ENCODE data around the gene MERTK. TPM values are rescaled to one million over a fixed set of nuclear protein-coding genes. Genes with fewer than 3 reads are reported as not detected.

The MERTK gene
- polyA plus RNA-seq, 1 of the 3 experiments (the other 2 are of a cell fraction): 9.6 TPM

DNA sequence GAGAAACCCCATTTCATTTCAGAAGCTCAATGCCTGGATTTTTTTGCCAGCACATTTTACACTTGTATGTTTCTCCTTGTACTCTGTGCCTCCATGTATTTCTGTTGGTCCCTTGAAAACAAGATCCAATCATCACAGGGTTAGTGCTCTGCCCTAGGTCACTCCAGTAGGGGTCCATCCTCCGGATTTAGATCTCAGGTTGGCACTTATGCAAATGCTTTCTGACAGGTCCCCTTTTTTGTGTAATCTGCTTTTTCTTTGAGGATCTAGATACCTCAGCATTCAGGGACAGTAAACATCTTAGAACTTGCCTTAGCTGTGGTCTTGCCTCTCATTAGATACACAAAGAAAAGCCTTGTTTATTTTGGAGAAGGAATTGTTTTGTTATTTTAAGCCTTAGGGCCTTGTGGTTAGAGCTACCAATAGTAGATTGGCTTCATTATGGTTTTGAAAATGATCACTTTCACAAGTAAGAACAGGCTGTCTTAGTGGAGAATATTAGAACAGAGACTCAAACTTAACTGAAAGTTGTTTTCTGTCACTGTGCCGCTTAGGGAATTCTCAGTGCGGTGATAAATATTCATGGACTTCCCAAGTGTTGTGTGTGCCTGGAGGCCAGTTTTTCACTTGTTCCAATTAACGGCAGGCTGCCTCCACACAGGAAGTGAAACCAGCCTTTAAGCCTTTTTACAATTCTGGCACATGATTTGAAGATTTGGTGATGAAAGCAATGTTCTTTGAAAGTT lies 7.8 kb downstream of the MERTK start:
- Histone ChIP-seq H4K20me1 (ENCODE audit: insufficient read depth) (no peaks in the 10 kb centered on the region), H3K36me3 (replicated peaks in 1 of 2; ENCODE audit: control insufficient read depth in 1 of 2, insufficient read depth in 2 of 2, low read length in 1 of 2) (no peaks in the 10 kb centered on the region), H3K4me2 (no peak overlapping the region), H3F3A (replicated peaks; ENCODE audit: insufficient read depth) (no peaks in the 10 kb centered on the region), H3K79me2 (ENCODE audit: insufficient read depth) (no peaks in the 10 kb centered on the region), H3K27me3 (ENCODE audit: insufficient read depth) (no peaks in the 10 kb centered on the region), H3K4me3 (ENCODE audit: low read depth in 2 of 2, low read length in 1 of 2) (no peak overlapping the region), H2AFZ (ENCODE audit: low read depth) (no peak overlapping the region), H3K9ac (no peak overlapping the region), H3K9me3 (no peaks in the 10 kb centered on the region), H3K4me1 (ENCODE audit: control insufficient read depth in 1 of 2, insufficient read depth in 2 of 2, low read depth in 1 of 2, low read length in 1 of 2) (peaks cover 10 to 22% of the 10 kb centered on the region in 2 experiments; a peak in 2 of 4 replicates), H3K27ac (ENCODE audit: low read depth in 2 of 2, low read length in 1 of 2) (no peak overlapping the region; a peak in 1 of 4 replicates), H3K9me2 (no peaks in the 10 kb centered on the region)
- CTCF ChIA-PET: interaction anchor here (0.6 to 1.0 kb wide), 4 partner anchors 9 to 575 kb away, joined by 3 read pairs; no protein-coding TSS in a partner anchor
- POLR2A ChIA-PET: no interaction called here
- DNase-seq: no peak
- TF ChIP-seq, protein P1, sequence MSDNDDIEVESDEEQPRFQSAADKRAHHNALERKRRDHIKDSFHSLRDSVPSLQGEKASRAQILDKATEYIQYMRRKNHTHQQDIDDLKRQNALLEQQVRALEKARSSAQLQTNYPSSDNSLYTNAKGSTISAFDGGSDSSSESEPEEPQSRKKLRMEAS (IDR thresholded peaks at IDR 0.05; ENCODE audit: low read depth): no peak
- TF ChIP-seq EZH2phosphoT487 (IDR thresholded peaks at IDR 0.05; ENCODE audit: borderline replicate concordance, low read depth): no peak
- TF ChIP-seq, protein P2, sequence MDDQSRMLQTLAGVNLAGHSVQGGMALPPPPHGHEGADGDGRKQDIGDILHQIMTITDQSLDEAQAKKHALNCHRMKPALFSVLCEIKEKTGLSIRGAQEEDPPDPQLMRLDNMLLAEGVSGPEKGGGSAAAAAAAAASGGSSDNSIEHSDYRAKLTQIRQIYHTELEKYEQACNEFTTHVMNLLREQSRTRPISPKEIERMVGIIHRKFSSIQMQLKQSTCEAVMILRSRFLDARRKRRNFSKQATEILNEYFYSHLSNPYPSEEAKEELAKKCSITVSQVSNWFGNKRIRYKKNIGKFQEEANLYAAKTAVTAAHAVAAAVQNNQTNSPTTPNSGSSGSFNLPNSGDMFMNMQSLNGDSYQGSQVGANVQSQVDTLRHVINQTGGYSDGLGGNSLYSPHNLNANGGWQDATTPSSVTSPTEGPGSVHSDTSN (IDR thresholded peaks at IDR 0.05): no peak
- WGBS (ENCODE audit: low lambda C conversion rate): 71% methylated on average over 4 of the region's 4 CpGs

DNA sequence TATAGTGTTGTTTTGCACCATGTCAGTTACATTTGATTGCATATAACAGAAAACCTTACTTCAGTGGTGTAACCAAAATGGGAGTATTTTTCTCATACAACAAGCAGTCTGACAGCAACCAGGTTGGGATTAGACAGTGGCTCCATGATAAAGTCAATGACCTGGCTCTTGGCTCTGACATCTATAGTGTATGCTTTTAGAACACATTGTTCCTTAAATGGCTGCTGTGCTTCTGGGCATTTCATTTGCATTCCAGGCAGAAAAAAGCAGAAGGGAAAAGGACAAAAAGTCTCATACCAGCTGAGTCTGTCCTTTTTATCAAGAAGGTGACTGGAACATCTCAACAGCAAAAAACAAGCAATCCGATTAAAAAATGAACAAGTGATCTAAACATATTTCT lies 10.2 kb downstream of the MERTK start:
- Histone ChIP-seq H3K27me3 (ENCODE audit: insufficient read depth) (no peaks in the 10 kb centered on the region), H3F3A (replicated peaks; ENCODE audit: insufficient read depth) (no peaks in the 10 kb centered on the region), H3K4me3 (ENCODE audit: low read depth in 2 of 2, low read length in 1 of 2) (no peak overlapping the region), H3K4me2 (no peak overlapping the region), H3K9ac (no peak overlapping the region), H2AFZ (ENCODE audit: low read depth) (no peak overlapping the region), H4K20me1 (ENCODE audit: insufficient read depth) (no peaks in the 10 kb centered on the region), H3K9me3 (no peaks in the 10 kb centered on the region), H3K27ac (ENCODE audit: low read depth in 2 of 2, low read length in 1 of 2) (peak overlapping the region in 1 of 2 experiments; percentile 3; a peak in 1 of 4 replicates), H3K36me3 (replicated peaks in 1 of 2; ENCODE audit: control insufficient read depth in 1 of 2, insufficient read depth in 2 of 2, low read length in 1 of 2) (no peaks in the 10 kb centered on the region), H3K79me2 (ENCODE audit: insufficient read depth) (no peaks in the 10 kb centered on the region), H3K4me1 (ENCODE audit: control insufficient read depth in 1 of 2, insufficient read depth in 2 of 2, low read depth in 1 of 2, low read length in 1 of 2) (peaks cover 10 to 19% of the 10 kb centered on the region in 2 experiments; a peak in 2 of 4 replicates), H3K9me2 (no peaks in the 10 kb centered on the region)
- 68% methylated on average over 1 of the region's 1 CpG for WGBS (ENCODE audit: low lambda C conversion rate)
- ChIA-PET POLR2A (no interaction called here), CTCF (interaction anchor here (0.9 to 1.3 kb wide), 2 partner anchors 11 to 140 kb away, joined by 3 to 5 read pairs; no protein-coding TSS in a partner anchor)
- TF ChIP-seq, protein P3, sequence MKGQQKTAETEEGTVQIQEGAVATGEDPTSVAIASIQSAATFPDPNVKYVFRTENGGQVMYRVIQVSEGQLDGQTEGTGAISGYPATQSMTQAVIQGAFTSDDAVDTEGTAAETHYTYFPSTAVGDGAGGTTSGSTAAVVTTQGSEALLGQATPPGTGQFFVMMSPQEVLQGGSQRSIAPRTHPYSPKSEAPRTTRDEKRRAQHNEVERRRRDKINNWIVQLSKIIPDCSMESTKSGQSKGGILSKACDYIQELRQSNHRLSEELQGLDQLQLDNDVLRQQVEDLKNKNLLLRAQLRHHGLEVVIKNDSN (IDR thresholded peaks at IDR 0.05; ENCODE audit: borderline replicate concordance, low read depth): no peak
- TF ChIP-seq, protein P1 (IDR thresholded peaks at IDR 0.05; ENCODE audit: low read depth): no peak
- TF ChIP-seq FOSL2 (IDR thresholded peaks at IDR 0.05; ENCODE audit: borderline replicate concordance, low read depth) (no peak), YY1 (IDR thresholded peaks at IDR 0.05; ENCODE audit: low read depth) (no peak), FOXM1 (IDR thresholded peaks at IDR 0.05; ENCODE audit: low read depth) (no peak), MXI1 (IDR thresholded peaks at IDR 0.05; ENCODE audit: low read depth, low read length) (no peak), TEAD4 (IDR thresholded peaks at IDR 0.05; ENCODE audit: borderline replicate concordance, insufficient read depth) (no peak)
- TF ChIP-seq, protein P4, sequence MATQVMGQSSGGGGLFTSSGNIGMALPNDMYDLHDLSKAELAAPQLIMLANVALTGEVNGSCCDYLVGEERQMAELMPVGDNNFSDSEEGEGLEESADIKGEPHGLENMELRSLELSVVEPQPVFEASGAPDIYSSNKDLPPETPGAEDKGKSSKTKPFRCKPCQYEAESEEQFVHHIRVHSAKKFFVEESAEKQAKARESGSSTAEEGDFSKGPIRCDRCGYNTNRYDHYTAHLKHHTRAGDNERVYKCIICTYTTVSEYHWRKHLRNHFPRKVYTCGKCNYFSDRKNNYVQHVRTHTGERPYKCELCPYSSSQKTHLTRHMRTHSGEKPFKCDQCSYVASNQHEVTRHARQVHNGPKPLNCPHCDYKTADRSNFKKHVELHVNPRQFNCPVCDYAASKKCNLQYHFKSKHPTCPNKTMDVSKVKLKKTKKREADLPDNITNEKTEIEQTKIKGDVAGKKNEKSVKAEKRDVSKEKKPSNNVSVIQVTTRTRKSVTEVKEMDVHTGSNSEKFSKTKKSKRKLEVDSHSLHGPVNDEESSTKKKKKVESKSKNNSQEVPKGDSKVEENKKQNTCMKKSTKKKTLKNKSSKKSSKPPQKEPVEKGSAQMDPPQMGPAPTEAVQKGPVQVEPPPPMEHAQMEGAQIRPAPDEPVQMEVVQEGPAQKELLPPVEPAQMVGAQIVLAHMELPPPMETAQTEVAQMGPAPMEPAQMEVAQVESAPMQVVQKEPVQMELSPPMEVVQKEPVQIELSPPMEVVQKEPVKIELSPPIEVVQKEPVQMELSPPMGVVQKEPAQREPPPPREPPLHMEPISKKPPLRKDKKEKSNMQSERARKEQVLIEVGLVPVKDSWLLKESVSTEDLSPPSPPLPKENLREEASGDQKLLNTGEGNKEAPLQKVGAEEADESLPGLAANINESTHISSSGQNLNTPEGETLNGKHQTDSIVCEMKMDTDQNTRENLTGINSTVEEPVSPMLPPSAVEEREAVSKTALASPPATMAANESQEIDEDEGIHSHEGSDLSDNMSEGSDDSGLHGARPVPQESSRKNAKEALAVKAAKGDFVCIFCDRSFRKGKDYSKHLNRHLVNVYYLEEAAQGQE (IDR thresholded peaks at IDR 0.05; ENCODE audit: low read depth, low read length): no peak
- TF ChIP-seq, protein P2 (IDR thresholded peaks at IDR 0.05): no peak
- no peak for DNase-seq

Measured in SK-N-SH (cell line).